MCF 10A (cell line): ENCODE data around the gene RIPPLY1. TPM values are rescaled to one million over a fixed set of nuclear protein-coding genes. Genes with fewer than 3 reads are reported as not detected.

Experiments used
- BruUV-seq: library from RNA; stranded (reverse); fragments of 400-500 nt; replicated peaks from 2 replicates; lab custom pipeline; 2021; lab: Mats Ljungman, UMichigan
- CTCF ChIA-PET: fragments of 300-600 bp; sonication (Branson Sonifier 250); formaldehyde crosslinking; extraction: SDS; loops from one replicate; lab custom pipeline; 2021; ENCODE audit warnings: antibody characterized with exemption, inconsistent platforms; lab: Yijun Ruan, JAX
- POLR2A ChIA-PET: fragments of 300-600, 350-650 bp; sonication (Branson Sonifier 250); formaldehyde crosslinking; extraction: SDS; loops from one replicate; lab custom pipeline; 2020; ENCODE audit warnings: antibody characterized with exemption, inconsistent platforms; lab: Yijun Ruan, JAX
- DNase-seq: peaks from one replicate; pipeline ENCODE4 v3.0.0-alpha.2; 2018; ENCODE audit not compliant: unreplicated experiment
- H3K27ac Mint-ChIP-seq: one replicate; pipeline ENCODE4 v1.8.0; 2022; ENCODE audit warnings: mild to moderate bottlenecking, low read depth, mixed read lengths; ENCODE audit not compliant: unreplicated experiment
- H3K27me3 Mint-ChIP-seq: one replicate; pipeline ENCODE4 v1.8.0; 2022; ENCODE audit warnings: mixed read lengths; ENCODE audit not compliant: insufficient read depth, unreplicated experiment
- H3K36me3 Mint-ChIP-seq: one replicate; pipeline ENCODE4 v1.8.0; 2022; ENCODE audit warnings: mild to moderate bottlenecking, moderate library complexity, mixed read lengths; ENCODE audit not compliant: insufficient read depth, unreplicated experiment
- H3K4me1 Mint-ChIP-seq: one replicate; pipeline ENCODE4 v1.8.0; 2022; ENCODE audit warnings: mixed read lengths; ENCODE audit not compliant: insufficient read depth, unreplicated experiment
- H3K4me3 Mint-ChIP-seq: one replicate; pipeline ENCODE4 v1.8.0; 2022; ENCODE audit warnings: mild to moderate bottlenecking, moderate library complexity, mixed read lengths; ENCODE audit not compliant: unreplicated experiment
- H3K9me3 Mint-ChIP-seq: one replicate; pipeline ENCODE4 v1.8.0; 2022; ENCODE audit warnings: mixed read lengths; ENCODE audit not compliant: unreplicated experiment
- intact Hi-C: fragments of 100-400 bp; cut with micrococcal nuclease; formaldehyde crosslinking; loops from 2 replicates; pipeline ENCODE4 v1.14.1; 2022
- total RNA-seq: library from RNA; stranded (reverse); gene quantifications from 2 replicates; pipeline ENCODE4 v1.2.3, GENCODE V29; 2022
- TF ChIP-seq, protein P1 (sequence below): fragments of 200-600 bp; IDR thresholded peaks from one replicate; pipeline ENCODE4 v1.8.0; 2022; ENCODE audit warnings: antibody characterized with exemption, mild to moderate bottlenecking; ENCODE audit not compliant: unreplicated experiment

Gene RIPPLY1
- total RNA-seq, 1 experiment from 2014 or later, result not detected

DNA sequence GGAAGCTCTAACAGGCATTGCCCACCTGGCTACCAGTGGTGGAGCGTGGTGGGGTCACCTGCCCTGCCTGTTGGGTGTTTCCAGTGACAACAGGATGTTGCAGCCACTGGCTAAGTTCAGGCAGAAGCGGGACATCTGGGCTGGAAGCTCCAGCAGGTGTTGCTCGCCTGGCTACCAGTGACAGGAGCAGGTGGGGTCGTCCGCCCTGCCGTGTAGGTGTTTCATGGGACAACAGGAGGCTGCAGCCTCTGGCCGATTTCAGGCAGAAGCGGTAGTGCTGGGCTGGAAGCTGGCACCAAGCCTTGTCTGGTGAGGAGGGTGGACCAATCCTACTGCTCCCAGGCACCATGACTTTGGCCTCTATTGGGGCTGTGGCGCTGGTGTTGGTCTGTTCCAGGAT is 39.4 kb downstream of the RIPPLY1 start:
- Mint-ChIP-seq H3K4me1 (peaks cover 6% of the 10 kb centered on the region), H3K9me3 (peaks cover 14% of the 10 kb centered on the region), H3K36me3 (no peaks in the 10 kb centered on the region), H3K4me3 (no peak overlapping the region), H3K27me3 (peaks cover 38% of the 10 kb centered on the region), H3K27ac (no peak overlapping the region)
- TF ChIP-seq, protein P1, sequence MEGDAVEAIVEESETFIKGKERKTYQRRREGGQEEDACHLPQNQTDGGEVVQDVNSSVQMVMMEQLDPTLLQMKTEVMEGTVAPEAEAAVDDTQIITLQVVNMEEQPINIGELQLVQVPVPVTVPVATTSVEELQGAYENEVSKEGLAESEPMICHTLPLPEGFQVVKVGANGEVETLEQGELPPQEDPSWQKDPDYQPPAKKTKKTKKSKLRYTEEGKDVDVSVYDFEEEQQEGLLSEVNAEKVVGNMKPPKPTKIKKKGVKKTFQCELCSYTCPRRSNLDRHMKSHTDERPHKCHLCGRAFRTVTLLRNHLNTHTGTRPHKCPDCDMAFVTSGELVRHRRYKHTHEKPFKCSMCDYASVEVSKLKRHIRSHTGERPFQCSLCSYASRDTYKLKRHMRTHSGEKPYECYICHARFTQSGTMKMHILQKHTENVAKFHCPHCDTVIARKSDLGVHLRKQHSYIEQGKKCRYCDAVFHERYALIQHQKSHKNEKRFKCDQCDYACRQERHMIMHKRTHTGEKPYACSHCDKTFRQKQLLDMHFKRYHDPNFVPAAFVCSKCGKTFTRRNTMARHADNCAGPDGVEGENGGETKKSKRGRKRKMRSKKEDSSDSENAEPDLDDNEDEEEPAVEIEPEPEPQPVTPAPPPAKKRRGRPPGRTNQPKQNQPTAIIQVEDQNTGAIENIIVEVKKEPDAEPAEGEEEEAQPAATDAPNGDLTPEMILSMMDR, result no peak
- intact Hi-C loops, result no loop called here
- CTCF ChIA-PET, result interaction anchor here (0.6 to 2.6 kb wide), 4 partner anchors 10 to 856 kb away, joined by 3 to 9 read pairs (median 3); no protein-coding TSS in a partner anchor
- DNase-seq, result no peak
- no TSS peak for BruUV-seq
- POLR2A ChIA-PET, result no interaction called here

DNA sequence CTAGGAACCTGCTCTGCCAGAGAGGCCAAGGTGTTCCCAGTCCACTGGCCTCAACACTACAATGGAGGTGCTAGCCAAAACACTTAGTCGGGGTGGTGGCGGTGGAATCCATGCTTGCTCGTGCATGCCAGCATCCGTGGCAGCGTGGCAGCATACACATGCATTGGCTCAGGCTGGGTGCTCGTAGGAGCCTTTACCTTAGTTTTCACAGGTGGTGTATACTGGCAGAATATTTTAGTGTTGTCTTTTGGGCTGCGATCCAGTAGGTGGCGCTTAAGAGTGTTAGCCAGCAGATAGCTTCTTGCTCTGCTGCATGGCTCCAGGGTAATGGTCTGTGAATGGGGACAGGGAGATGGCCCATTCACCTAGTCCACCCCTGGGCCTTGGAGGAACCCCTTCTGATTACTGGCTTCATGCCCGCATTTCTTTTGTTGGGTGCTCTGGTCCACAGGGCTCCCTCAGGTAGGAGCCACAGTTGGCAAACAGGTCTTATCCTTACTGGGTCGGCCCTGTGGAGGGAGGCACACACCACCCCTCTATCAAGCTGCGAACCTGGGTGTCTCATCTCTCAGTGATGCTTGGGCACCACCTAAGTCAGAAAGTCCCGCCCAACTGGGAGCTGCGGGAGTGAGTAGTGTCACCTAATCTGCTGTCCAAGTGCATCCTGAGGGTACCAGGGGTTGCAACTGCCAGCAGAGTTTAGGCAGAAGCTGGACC is 40.0 kb downstream of the RIPPLY1 start:
- H3K27me3 Mint-ChIP-seq, result peaks cover 38% of the 10 kb centered on the region
- POLR2A ChIA-PET, result no interaction called here
- TF ChIP-seq, protein P1, result peak; percentile 37
- peak; percentile 46 for DNase-seq
- H3K36me3 Mint-ChIP-seq, result no peaks in the 10 kb centered on the region
- intact Hi-C loops, result no loop called here
- CTCF ChIA-PET, result interaction anchor here (0.6 to 2.6 kb wide), 6 partner anchors 10 to 856 kb away, joined by 3 to 9 read pairs (median 3); no protein-coding TSS in a partner anchor
- peaks cover 6% of the 10 kb centered on the region for H3K4me1 Mint-ChIP-seq
- peaks cover 15% of the 10 kb centered on the region for H3K9me3 Mint-ChIP-seq
- no TSS peak for BruUV-seq
- H3K4me3 Mint-ChIP-seq, result no peak overlapping the region
- no peak overlapping the region for H3K27ac Mint-ChIP-seq

Other genes starting within 250 kb of the RIPPLY1 start
- 0.09 and 0.17 TPM in 2 replicates for gene RNF128, start 176.6 kb downstream of the RIPPLY1 start, total RNA-seq
- 3.3 and 4.7 TPM in 2 replicates for gene TBC1D8B, start 100.7 kb downstream of the RIPPLY1 start, total RNA-seq
- gene CLDN2, start 17.1 kb upstream of the RIPPLY1 start, total RNA-seq, result not detected in 2 replicates
- 23.0 and 23.8 TPM in 2 replicates for gene MORC4, start 96.9 kb upstream of the RIPPLY1 start, total RNA-seq
- 20.2 and 24.7 TPM in 2 replicates for gene RBM41, start 215.5 kb upstream of the RIPPLY1 start, total RNA-seq